Stimulated activated CD4-positive, alpha-beta T cell treated with anti-CD3 and anti-CD28 coated beads, Interleukin-15, amount 100 ng/mL, for 1 hour (primary cell): ENCODE data around the gene GALC.
"Not testable (repeated sequence)": the region's sequence is repeated elsewhere in the genome, so short reads cannot be mapped to it uniquely, and the experiment has no call there.

ENCODE experiments used
- DNase-seq, 2 donors: peaks; one replicate each; pipeline ENCODE4 v3.0.0-alpha.2; 2020; ENCODE audit warnings: low read depth in 1 of 2, low spot score in 1 of 2

Gene GALC

GRCh38 chr14:87992718-87993628 lies at the start of gene GALC:
TSS of gene GALC (minus strand) at chr14:87993182. CDS start at chr14:87993164, 18 bp downstream.
- peak; percentile 87 to 92 for DNase-seq

- DNase-seq = no peak
Observed at GRCh38 chr14:88040146-88040545, 47.2 kb upstream of the GALC start.

GRCh38 chr14:88039197-88039596 lies 46.2 kb upstream of the GALC start:
- no peak for DNase-seq

GRCh38 chr14:88037325-88037724 lies 44.3 kb upstream of the GALC start:
- no peak for DNase-seq

GRCh38 chr14:88036422-88036821 lies 43.4 kb upstream of the GALC start:
- no peak for DNase-seq

GRCh38 chr14:88034076-88034475 lies 41.1 kb upstream of the GALC start:
- DNase-seq = no peak

GRCh38 chr14:88032373-88032772 lies 39.4 kb upstream of the GALC start:
- DNase-seq = no peak

- DNase-seq = no peak
Observed at GRCh38 chr14:88030892-88031291, 37.9 kb upstream of the GALC start.

- no peak for DNase-seq
Observed at GRCh38 chr14:88030079-88030478, 37.1 kb upstream of the GALC start.

- DNase-seq = no peak
Observed at GRCh38 chr14:88029500-88029899, 36.5 kb upstream of the GALC start.

- DNase-seq = no peak
Observed at GRCh38 chr14:88026890-88027289, 33.9 kb upstream of the GALC start.

GRCh38 chr14:88025313-88025712 lies 32.3 kb upstream of the GALC start:
- no peak for DNase-seq

- DNase-seq = not testable (repeated sequence)
Observed at GRCh38 chr14:88024252-88025086, 31.5 kb upstream of the GALC start.

GRCh38 chr14:88023658-88024187 lies 30.7 kb upstream of the GALC start:
- DNase-seq = no peak

GRCh38 chr14:88017535-88017934 lies 24.6 kb upstream of the GALC start:
- no peak for DNase-seq

- DNase-seq = no peak
Observed at GRCh38 chr14:88016768-88017167, 23.8 kb upstream of the GALC start.

GRCh38 chr14:88013750-88014349 lies 20.9 kb upstream of the GALC start:
- no peak for DNase-seq

- DNase-seq = no peak
Observed at GRCh38 chr14:88012495-88012894, 19.5 kb upstream of the GALC start.

GRCh38 chr14:88010331-88010730 lies 17.3 kb upstream of the GALC start:
- no peak for DNase-seq

- no peak for DNase-seq
Observed at GRCh38 chr14:88009486-88009885, 16.5 kb upstream of the GALC start.

GRCh38 chr14:88008039-88008742 lies 15.2 kb upstream of the GALC start:
- DNase-seq = no peak
